PC-9 (cell line): Measurements from ENCODE around the gene FCMR. TPM values are rescaled to one million over a fixed set of nuclear protein-coding genes. Genes with fewer than 3 reads are reported as not detected.

Source experiments
- BruUV-seq: library from RNA; stranded (reverse); fragments of 400-500 nt; replicated peaks from 2 replicates; lab custom pipeline; 2021; lab: Mats Ljungman, UMichigan
- CTCF ChIA-PET: fragments of 300-600 bp; sonication (Branson Sonifier 250); formaldehyde crosslinking; loops from one replicate; lab custom pipeline; 2022; ENCODE audit warnings: antibody characterized with exemption; lab: Charles Lee
- POLR2A ChIA-PET: fragments of 300-600 bp; sonication (Branson Sonifier 250); formaldehyde crosslinking; loops from one replicate; lab custom pipeline; 2022; ENCODE audit warnings: antibody characterized with exemption; ENCODE audit not compliant: unreplicated experiment; lab: Charles Lee
- DNase-seq, 2 experiments: peaks; one replicate each; pipeline versions ENCODE4 v3.0.0 to v3.0.0-alpha.2; 2015 to 2022; ENCODE audit warnings: mixed read lengths in 1 of 2
- H2AFZ ChIP-seq: fragments of 200-600 bp; sonication (generic); 2 replicates; pipeline ENCODE4 v1.8.1; 2017; ENCODE audit warnings: antibody characterized with exemption
- H3F3A ChIP-seq: fragments of 200-600 bp; sonication (generic); 2 replicates; pipeline ENCODE4 v1.8.1; 2017; ENCODE audit warnings: antibody characterized with exemption, mild to moderate bottlenecking, low read depth; ENCODE audit not compliant: insufficient read depth
- H3K27ac ChIP-seq: fragments of 200-600 bp; sonication (generic); 2 replicates; pipeline ENCODE4 v1.6.1; 2016; ENCODE audit warnings: mixed run types
- H3K27me3 ChIP-seq: fragments of 200-600 bp; sonication (generic); 2 replicates; pipeline ENCODE4 v1.6.1; 2016; ENCODE audit warnings: low read depth, mixed run types; ENCODE audit not compliant: insufficient read depth
- H3K36me3 ChIP-seq: fragments of 200-600 bp; sonication (generic); 2 replicates; pipeline ENCODE4 v1.6.1; 2016; ENCODE audit warnings: low read depth, mixed run types
- H3K4me1 ChIP-seq: fragments of 200-600 bp; sonication (generic); replicated peaks from 2 replicates; pipeline ENCODE4 v1.6.1; 2016; ENCODE audit warnings: mixed run types; ENCODE audit not compliant: insufficient read depth
- H3K4me2 ChIP-seq: fragments of 200-600 bp; sonication (generic); 2 replicates; pipeline ENCODE4 v1.6.1; 2017; ENCODE audit warnings: mixed run types
- H3K4me3 ChIP-seq: fragments of 200-600 bp; sonication (generic); 2 replicates; pipeline ENCODE4 v1.6.1; 2016; ENCODE audit warnings: mixed run types
- H3K79me2 ChIP-seq: fragments of 200-600 bp; sonication (generic); 2 replicates; pipeline ENCODE4 v1.6.1; 2017; ENCODE audit warnings: low read depth, mixed run types
- H3K9me2 ChIP-seq: fragments of 200-600 bp; sonication (generic); 2 replicates; pipeline ENCODE4 v1.8.1; 2017; ENCODE audit warnings: mild to moderate bottlenecking; ENCODE audit not compliant: insufficient read depth
- H3K9me3 ChIP-seq: fragments of 200-600 bp; sonication (generic); 2 replicates; pipeline ENCODE4 v1.8.1; 2016; ENCODE audit warnings: low read depth; ENCODE audit not compliant: insufficient read depth
- H4K20me1 ChIP-seq: fragments of 200-600 bp; sonication (generic); 2 replicates; pipeline ENCODE4 v1.8.1; 2017; ENCODE audit not compliant: insufficient read depth
- EZH2 ChIP-seq: fragments of 200-600 bp; sonication (generic); IDR thresholded peaks from 2 replicates; pipeline ENCODE4 v1.8.0; 2017; ENCODE audit warnings: antibody characterized with exemption, low read depth
- intact Hi-C: fragments of 100-400 bp; cut with micrococcal nuclease; formaldehyde crosslinking; loops from one replicate; pipeline ENCODE4 v1.10.0; 2022; ENCODE audit not compliant: unreplicated experiment
- total RNA-seq: library from RNA; stranded (reverse); gene quantifications from 2 replicates; pipeline ENCODE4 v1.2.3, GENCODE V29; 2021
- TF ChIP-seq, protein P1 (sequence below): fragments of 200-600 bp; sonication (generic); conservative IDR thresholded peaks from 2 replicates; pipeline ENCODE4 v1.6.1; 2017; ENCODE audit warnings: mixed run types, antibody characterized with exemption, mild to moderate bottlenecking, moderate library complexity

Gene FCMR
- total RNA-seq, 1 experiment from 2014 or later = 1.2 TPM

DNA sequence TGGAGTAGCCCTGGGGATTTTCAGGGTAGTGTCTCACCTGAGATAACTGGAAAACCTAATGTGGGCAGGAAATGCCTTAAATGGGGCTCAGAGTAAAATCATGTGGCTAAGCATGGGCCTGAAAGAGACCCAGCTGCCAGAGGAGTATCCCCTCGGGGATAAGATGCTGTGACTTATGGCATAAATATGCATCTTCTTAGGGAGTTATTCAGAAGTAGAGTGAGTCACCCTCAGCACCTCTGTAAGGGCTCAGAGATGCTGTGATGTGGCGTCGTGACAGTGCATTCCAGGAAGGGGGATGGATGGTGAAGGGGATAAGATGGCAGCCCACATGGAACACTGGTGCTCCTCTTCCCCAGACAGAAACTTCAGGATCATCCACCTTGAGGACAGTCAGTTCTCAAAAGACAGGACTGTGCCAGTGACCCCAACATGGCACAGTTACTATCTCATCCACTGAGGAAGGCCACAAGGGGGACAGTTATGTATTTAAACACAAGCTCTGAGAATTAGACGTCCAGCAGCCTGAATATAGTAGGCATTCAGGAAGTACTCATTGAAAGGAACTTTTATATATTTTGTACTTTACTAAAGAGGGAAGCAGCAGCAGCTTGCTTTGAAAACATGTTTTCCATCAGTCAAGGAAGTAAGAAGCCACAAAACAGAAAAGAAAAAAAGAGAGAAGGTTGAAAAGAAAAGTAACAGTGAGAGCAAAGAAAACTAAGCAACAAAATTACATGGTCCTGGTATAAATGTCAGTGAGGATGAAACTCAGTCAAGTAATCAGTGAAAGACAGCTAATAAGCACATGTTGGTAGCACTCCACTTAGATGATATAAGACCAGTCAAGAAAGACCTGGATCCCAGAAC, 16.2 kb downstream of the FCMR start:
- peak overlapping the region; percentile 9; the same call in 1 of the 2 replicates for H3K4me2 ChIP-seq
- H3K79me2 ChIP-seq = no peaks in the 10 kb centered on the region
- no peak for TF ChIP-seq EZH2
- TF ChIP-seq, protein P1, sequence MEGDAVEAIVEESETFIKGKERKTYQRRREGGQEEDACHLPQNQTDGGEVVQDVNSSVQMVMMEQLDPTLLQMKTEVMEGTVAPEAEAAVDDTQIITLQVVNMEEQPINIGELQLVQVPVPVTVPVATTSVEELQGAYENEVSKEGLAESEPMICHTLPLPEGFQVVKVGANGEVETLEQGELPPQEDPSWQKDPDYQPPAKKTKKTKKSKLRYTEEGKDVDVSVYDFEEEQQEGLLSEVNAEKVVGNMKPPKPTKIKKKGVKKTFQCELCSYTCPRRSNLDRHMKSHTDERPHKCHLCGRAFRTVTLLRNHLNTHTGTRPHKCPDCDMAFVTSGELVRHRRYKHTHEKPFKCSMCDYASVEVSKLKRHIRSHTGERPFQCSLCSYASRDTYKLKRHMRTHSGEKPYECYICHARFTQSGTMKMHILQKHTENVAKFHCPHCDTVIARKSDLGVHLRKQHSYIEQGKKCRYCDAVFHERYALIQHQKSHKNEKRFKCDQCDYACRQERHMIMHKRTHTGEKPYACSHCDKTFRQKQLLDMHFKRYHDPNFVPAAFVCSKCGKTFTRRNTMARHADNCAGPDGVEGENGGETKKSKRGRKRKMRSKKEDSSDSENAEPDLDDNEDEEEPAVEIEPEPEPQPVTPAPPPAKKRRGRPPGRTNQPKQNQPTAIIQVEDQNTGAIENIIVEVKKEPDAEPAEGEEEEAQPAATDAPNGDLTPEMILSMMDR = no peak
- peaks cover 29% of the 10 kb centered on the region; the same call in 1 of the 2 replicates for H3F3A ChIP-seq
- H3K9me2 ChIP-seq = no peaks in the 10 kb centered on the region
- H3K27ac ChIP-seq = peak overlapping the region; percentile 25; the same call in 1 of the 2 replicates
- no peaks in the 10 kb centered on the region for H3K36me3 ChIP-seq
- H3K4me1 ChIP-seq = peaks cover 23% of the 10 kb centered on the region
- H2AFZ ChIP-seq = no peak overlapping the region; the same call in 1 of the 2 replicates
- H3K9me3 ChIP-seq = no peaks in the 10 kb centered on the region
- no peaks in the 10 kb centered on the region for H3K27me3 ChIP-seq
- CTCF ChIA-PET = interaction anchor here (0.5 to 0.6 kb wide), 2 partner anchors 79 to 169 kb away, joined by 3 to 4 read pairs; no protein-coding TSS in a partner anchor
- intact Hi-C loops = loop anchor here (1.0 kb wide), 1 partner anchor 10 kb away; no protein-coding TSS in a partner anchor
- no peaks in the 10 kb centered on the region for H4K20me1 ChIP-seq
- BruUV-seq = TSS peak; percentile 67
- no peak overlapping the region for H3K4me3 ChIP-seq
- POLR2A ChIA-PET = interaction anchor here (0.5 to 0.6 kb wide), 2 partner anchors 120 to 122 kb away, joined by 4 to 5 read pairs; no protein-coding TSS in a partner anchor
- peak; percentile 61 to 83 for DNase-seq

DNA sequence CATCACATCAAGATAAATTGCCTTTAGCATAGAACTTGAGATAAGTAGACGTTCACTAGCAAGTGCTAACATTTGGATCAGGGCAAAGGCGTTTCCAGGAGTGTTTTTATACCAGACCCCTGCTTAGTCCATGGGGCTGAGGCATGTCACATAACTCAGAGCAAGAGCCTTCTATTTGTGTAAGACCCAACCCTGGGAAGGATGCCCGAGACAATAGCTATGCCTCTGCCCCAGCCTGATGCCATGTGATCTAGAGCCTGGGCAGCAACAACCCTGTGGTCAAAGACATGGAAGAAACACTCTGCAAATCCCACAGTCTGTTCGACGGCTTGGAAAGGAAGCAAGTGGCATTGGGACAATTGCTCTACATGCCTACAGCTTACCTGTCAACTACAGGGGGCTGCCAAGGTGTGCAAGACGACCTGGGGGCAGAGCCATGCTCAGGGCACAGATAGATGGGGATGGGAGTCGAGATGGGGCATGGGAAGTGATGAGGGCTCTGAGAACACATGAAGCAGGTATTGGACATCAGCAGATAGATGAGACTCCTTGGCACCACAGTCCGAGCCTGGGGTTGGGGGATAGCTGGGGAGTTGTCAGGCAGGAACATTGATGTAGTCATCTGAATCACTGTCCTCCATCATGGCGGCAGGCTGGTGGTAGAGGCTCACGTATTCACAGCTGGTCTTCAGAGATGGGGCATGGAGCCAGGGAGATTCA, 17.2 kb downstream of the FCMR start:
- Histone ChIP-seq H3F3A (peaks cover 23% of the 10 kb centered on the region; the same call in 1 of the 2 replicates), H3K4me1 (peaks cover 23% of the 10 kb centered on the region), H3K79me2 (no peaks in the 10 kb centered on the region), H3K27me3 (no peaks in the 10 kb centered on the region), H3K36me3 (no peaks in the 10 kb centered on the region), H2AFZ (no peak overlapping the region), H3K9me2 (no peaks in the 10 kb centered on the region), H4K20me1 (no peaks in the 10 kb centered on the region), H3K27ac (no peak overlapping the region), H3K4me3 (no peak overlapping the region), H3K9me3 (no peaks in the 10 kb centered on the region), H3K4me2 (no peak overlapping the region)
- intact Hi-C loops = loop anchor here (1.0 kb wide), 1 partner anchor 9 kb away; no protein-coding TSS in a partner anchor
- CTCF ChIA-PET = no interaction called here
- POLR2A ChIA-PET = interaction anchor here (0.6 kb wide), 1 partner anchor 121 kb away, joined by 4 read pairs; no protein-coding TSS in a partner anchor
- DNase-seq = no peak
- no TSS peak for BruUV-seq
- TF ChIP-seq, protein P1 = no peak
- TF ChIP-seq EZH2 = no peak

DNA sequence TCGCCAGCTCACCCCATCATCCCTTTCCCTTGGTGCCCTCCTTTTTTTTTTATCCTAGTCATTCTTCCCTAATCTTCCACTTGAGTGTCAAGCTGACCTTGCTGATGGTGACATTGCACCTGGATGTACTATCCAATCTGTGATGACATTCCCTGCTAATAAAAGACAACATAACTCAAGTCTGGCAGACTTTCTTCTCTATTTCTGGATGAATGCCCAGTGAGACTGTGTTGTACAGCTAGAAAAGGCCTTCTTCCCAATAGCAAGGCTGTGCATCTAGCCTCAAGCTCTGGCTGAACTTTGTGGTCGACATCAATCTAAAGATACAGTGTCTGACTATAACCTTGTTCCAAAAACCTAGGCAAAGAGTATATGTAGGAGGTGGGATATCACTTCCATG, 18.1 kb downstream of the FCMR start:
- Histone ChIP-seq H3K4me2 (no peak overlapping the region), H3K9me3 (no peaks in the 10 kb centered on the region), H3K36me3 (no peaks in the 10 kb centered on the region), H3F3A (peaks cover 18% of the 10 kb centered on the region; the same call in 1 of the 2 replicates), H3K27me3 (no peaks in the 10 kb centered on the region), H3K79me2 (no peaks in the 10 kb centered on the region), H2AFZ (no peak overlapping the region), H3K27ac (no peak overlapping the region), H3K4me3 (no peak overlapping the region), H3K9me2 (no peaks in the 10 kb centered on the region), H4K20me1 (no peaks in the 10 kb centered on the region), H3K4me1 (peaks cover 24% of the 10 kb centered on the region)
- no peak for DNase-seq
- POLR2A ChIA-PET = no interaction called here
- no peak for TF ChIP-seq EZH2
- TF ChIP-seq, protein P1 = no peak
- intact Hi-C loops = no loop called here
- CTCF ChIA-PET = no interaction called here
- BruUV-seq = no TSS peak
